ENCODE results near the gene NUP210L. TPM values are rescaled to one million over a fixed set of nuclear protein-coding genes. Genes with fewer than 3 reads are reported as not detected.

Gene NUP210L
- total RNA-seq (2011; cell fraction: chromatin; rRNA removed; ENCODE audit: low replicate concordance) = 0.07 TPM in 1 of 2 replicates, not detected in the other
- under 0.01 TPM in 1 of 2 replicates, not detected in the other for total RNA-seq (2011; cell fraction: nucleolus; rRNA removed)
- 0.15 TPM in 1 of 2 replicates, not detected in the other for total RNA-seq (2011; cell fraction: nucleoplasm; rRNA removed)
- total RNA-seq (2014; rRNA removed) (not detected in 2 replicates), total RNA-seq (2014; rRNA removed; fragmentation: Illumina TruSeq; extraction: Trizol) (0.04 TPM in 1 of 2 replicates, not detected in the other), total RNA-seq (2015; rRNA removed; fragmentation: Illumina TruSeq; extraction: Trizol) (0.04 TPM in 1 of 2 replicates, not detected in the other), total RNA-seq (2021) (not detected in 2 replicates), polyA plus RNA-seq (2011; rRNA removed) (0.01 TPM in 1 of 2 replicates, not detected in the other), polyA plus RNA-seq (2014; fragmentation: Illumina TruSeq; extraction: Trizol) (not detected in 2 replicates), polyA plus RNA-seq (2014; fragmentation: Nextera tagmentation; extraction: Ambion mirVana) (not detected), polyA plus RNA-seq (2014; rRNA removed) (0.01 TPM in 1 of 2 replicates, not detected in the other), polyA minus RNA-seq (2011; rRNA and poly(A)+ RNA removed) (0.03 and 0.07 TPM in 2 replicates), Bru-seq, nascent RNA (percentile 29 among the genes with signal in this experiment), BruChase-seq, experiment 1, labeled RNA remaining after a 2-hour chase (percentile 37 among the genes with signal in this experiment), BruChase-seq, experiment 2, labeled RNA remaining after a 6-hour chase (percentile 32 among the genes with signal in this experiment)
- 0.01 TPM in 1 of 2 replicates, not detected in the other for polyA plus RNA-seq (2011; cell fraction: cytosol; rRNA removed)
- 0.01 TPM in 1 of 2 replicates, not detected in the other for polyA plus RNA-seq (2011; cell fraction: nucleus; rRNA removed)
- 0.03 TPM in 1 of 2 replicates, not detected in the other for polyA plus RNA-seq (2012)
- not detected in 2 replicates for polyA minus RNA-seq (2011; cell fraction: cytosol; rRNA and poly(A)+ RNA removed)
- not detected in 2 replicates for polyA minus RNA-seq (2011; cell fraction: nucleus; rRNA and poly(A)+ RNA removed)
- long read RNA-seq, experiment 1 = 0 reads
- long read RNA-seq, experiment 2 = 0 reads
- long read RNA-seq, experiment 3 = 0 reads

- ChIA-PET POLR2A (interaction anchor here (0.5 to 1.1 kb wide), 3 partner anchors 15 to 164 kb away, joined by 3 to 8 read pairs (median 4); partner anchors contain the start of gene RPS27), CTCF (ENCODE audit: low intra/inter-chr PET ratio) (no interaction called here)
- H3K9me3 ChIP-seq (replicated peaks; ENCODE audit: control insufficient read depth, insufficient read depth, low read depth, low read length) = peaks cover 6% of the 10 kb centered on the region; the same call in 1 of the 2 replicates
- H3K27ac ChIP-seq (ENCODE audit: extremely low read depth, low read depth, low read length) = peak within 1 kb of the TSS; percentile 64; the same call in 2 of the 3 replicates
- no peaks in the 10 kb centered on the region for H3K9me1 ChIP-seq (ENCODE audit: control insufficient read depth, insufficient read depth, low read length)
- no peak within 1 kb of the TSS for H3K4me3 ChIP-seq
- peak within 1 kb of the TSS; percentile 29 to 82; a peak in 3 of 4 replicates for H3K9ac ChIP-seq (ENCODE audit: insufficient read depth in 1 of 2, low read depth in 2 of 2, low read length in 2 of 2)
- no peak for ATAC-seq
- WGBS (ENCODE audit: insufficient coverage, low coverage, missing lambda C conversion rate) = 85% methylated on average over 20 of the region's 29 CpGs
- H3K27me3 ChIP-seq (ENCODE audit: control insufficient read depth in 2 of 2, insufficient read depth in 2 of 2, low read length in 2 of 2) = no peaks in the 10 kb centered on the region
- no peaks in the 10 kb centered on the region for H4K20me1 ChIP-seq (replicated peaks; ENCODE audit: control insufficient read depth, insufficient read depth, low read length)
- no TSS peak for BruUV-seq (replicated peaks)
- peaks cover 45% of the 10 kb centered on the region for H3K36me3 ChIP-seq (ENCODE audit: control insufficient read depth, insufficient read depth, low read length)
- peaks cover 10% of the 10 kb centered on the region; the same call in 2 of the 3 replicates for H3K79me2 ChIP-seq (ENCODE audit: control insufficient read depth, insufficient read depth, low read length)
- in situ Hi-C loops (cut with MboI) = no loop called here
- intact Hi-C loops (cut with micrococcal nuclease) = no loop called here
- no peak within 1 kb of the TSS for H3K4me2 ChIP-seq (ENCODE audit: insufficient read depth, low read length)
- peak in 2 of 4 experiments; percentile 34 to 38 for DNase-seq (ENCODE audit: extremely low read depth in 1 of 4, low spot score in 3 of 4)
- no peak for FAIRE-seq
- H2AFZ ChIP-seq (ENCODE audit: low read depth, low read length) = no peak within 1 kb of the TSS
- H3K4me1 ChIP-seq (replicated peaks in 1 of 2; ENCODE audit: control insufficient read depth in 2 of 2, insufficient read depth in 2 of 2, low read length in 2 of 2) = peaks cover 20 to 44% of the 10 kb centered on the region in 2 experiments
- TF ChIP-seq EHMT2 (IDR thresholded peaks at IDR 0.05) (no peak), POLR2B (IDR thresholded peaks at IDR 0.05; ENCODE audit: low read depth, partially characterized antibody) (peak; percentile 24), SAFB2 (IDR thresholded peaks at IDR 0.05; ENCODE audit: borderline replicate concordance, low read depth, low read length, severe bottlenecking) (no peak), BRF1 (IDR thresholded peaks at IDR 0.05; ENCODE audit: borderline replicate concordance, extremely low read depth, insufficient read length) (no peak), PCBP2 (IDR thresholded peaks at IDR 0.05; ENCODE audit: low read depth, low read length, poor library complexity, severe bottlenecking) (no peak), ATF1 (CRISPR knock-in tag; IDR thresholded peaks at IDR 0.05) (no peak), ATF1 (tag; IDR thresholded peaks at IDR 0.05) (peak; percentile 87), ZNF263 (CRISPR knock-in tag; IDR thresholded peaks at IDR 0.05; ENCODE audit: borderline replicate concordance) (no peak), CXXC5 (CRISPR knock-in tag; IDR thresholded peaks at IDR 0.05) (peak; percentile 28; the same call in 1 of the 2 replicates), ETV5 (CRISPR knock-in tag; IDR thresholded peaks at IDR 0.05; ENCODE audit: low read depth) (0 out of 2 replicates have a peak, but pooled peaks have one; percentile 41), POLR2G (IDR thresholded peaks at IDR 0.05; ENCODE audit: low read depth, low read length) (peak; percentile 71), CREB1 (IDR thresholded peaks at IDR 0.05) (0 out of 2 replicates have a peak, but pooled peaks have one; percentile 13), CREB1 (CRISPR knock-in tag; IDR thresholded peaks at IDR 0.05) (0 out of 2 replicates have a peak, but pooled peaks have one; percentile 40)
- TF ChIP-seq, protein P1, sequence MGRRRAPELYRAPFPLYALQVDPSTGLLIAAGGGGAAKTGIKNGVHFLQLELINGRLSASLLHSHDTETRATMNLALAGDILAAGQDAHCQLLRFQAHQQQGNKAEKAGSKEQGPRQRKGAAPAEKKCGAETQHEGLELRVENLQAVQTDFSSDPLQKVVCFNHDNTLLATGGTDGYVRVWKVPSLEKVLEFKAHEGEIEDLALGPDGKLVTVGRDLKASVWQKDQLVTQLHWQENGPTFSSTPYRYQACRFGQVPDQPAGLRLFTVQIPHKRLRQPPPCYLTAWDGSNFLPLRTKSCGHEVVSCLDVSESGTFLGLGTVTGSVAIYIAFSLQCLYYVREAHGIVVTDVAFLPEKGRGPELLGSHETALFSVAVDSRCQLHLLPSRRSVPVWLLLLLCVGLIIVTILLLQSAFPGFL (CRISPR knock-in tag; IDR thresholded peaks at IDR 0.05) = no peak
- TF ChIP-seq, protein P2, sequence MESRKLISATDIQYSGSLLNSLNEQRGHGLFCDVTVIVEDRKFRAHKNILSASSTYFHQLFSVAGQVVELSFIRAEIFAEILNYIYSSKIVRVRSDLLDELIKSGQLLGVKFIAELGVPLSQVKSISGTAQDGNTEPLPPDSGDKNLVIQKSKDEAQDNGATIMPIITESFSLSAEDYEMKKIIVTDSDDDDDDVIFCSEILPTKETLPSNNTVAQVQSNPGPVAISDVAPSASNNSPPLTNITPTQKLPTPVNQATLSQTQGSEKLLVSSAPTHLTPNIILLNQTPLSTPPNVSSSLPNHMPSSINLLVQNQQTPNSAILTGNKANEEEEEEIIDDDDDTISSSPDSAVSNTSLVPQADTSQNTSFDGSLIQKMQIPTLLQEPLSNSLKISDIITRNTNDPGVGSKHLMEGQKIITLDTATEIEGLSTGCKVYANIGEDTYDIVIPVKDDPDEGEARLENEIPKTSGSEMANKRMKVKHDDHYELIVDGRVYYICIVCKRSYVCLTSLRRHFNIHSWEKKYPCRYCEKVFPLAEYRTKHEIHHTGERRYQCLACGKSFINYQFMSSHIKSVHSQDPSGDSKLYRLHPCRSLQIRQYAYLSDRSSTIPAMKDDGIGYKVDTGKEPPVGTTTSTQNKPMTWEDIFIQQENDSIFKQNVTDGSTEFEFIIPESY (CRISPR knock-in tag; IDR thresholded peaks at IDR 0.05) = peak; percentile 80
Observed at GRCh38 chr1:154154534-154155191, at the start of gene NUP210L. Gene NUP210L (minus strand): TSS chr1:154155073.

Measured in K562 (cell line).